Karpas-422 (cell line): ENCODE results near the gene OPN3. TPM values are rescaled to one million over a fixed set of nuclear protein-coding genes. Genes with fewer than 3 reads are reported as not detected.
"Not testable (repeated sequence)": the region's sequence is repeated elsewhere in the genome, so short reads cannot be mapped to it uniquely, and the experiment has no call there.

ENCODE experiments used
- DNase-seq: peaks from one replicate; pipeline ENCODE4 v3.0.0-alpha.2; 2015
- H2AFZ ChIP-seq: fragments of 200-600 bp; sonication (generic); 2 replicates; pipeline ENCODE4 v1.6.1; 2014; ENCODE audit warnings: antibody characterized with exemption, low read length, mixed read lengths
- H3K27ac ChIP-seq: fragments of 200-600 bp; sonication (generic); 2 replicates; pipeline ENCODE4 v1.5.1; 2014; ENCODE audit warnings: mild to moderate bottlenecking, low read length, moderate library complexity
- H3K27me3 ChIP-seq: fragments of 200-600 bp; sonication (generic); 2 replicates; pipeline ENCODE4 v1.6.1; 2014; ENCODE audit warnings: low read length, mixed read lengths
- H3K36me3 ChIP-seq: fragments of 200-600 bp; sonication (generic); 2 replicates; pipeline ENCODE4 v1.6.1; 2014; ENCODE audit warnings: low read length, mixed read lengths; ENCODE audit not compliant: insufficient read depth
- H3K4me1 ChIP-seq: fragments of 200-600 bp; sonication (generic); 2 replicates; pipeline ENCODE4 v1.6.1; 2014; ENCODE audit warnings: mild to moderate bottlenecking, low read length, mixed read lengths
- H3K4me2 ChIP-seq: fragments of 200-600 bp; sonication (generic); 2 replicates; pipeline ENCODE4 v1.6.1; 2014; ENCODE audit warnings: low read length, low read depth, mild to moderate bottlenecking; ENCODE audit not compliant: poor library complexity, severe bottlenecking
- H3K4me3 ChIP-seq: fragments of 200-600 bp; sonication (generic); 2 replicates; pipeline ENCODE4 v1.5.1; 2014; ENCODE audit warnings: mild to moderate bottlenecking, antibody characterized with exemption, low read length, mixed read lengths
- H3K79me2 ChIP-seq: fragments of 200-600 bp; sonication (generic); 2 replicates; pipeline ENCODE4 v1.6.1; 2014; ENCODE audit warnings: mild to moderate bottlenecking, low read length, mixed read lengths
- H3K9ac ChIP-seq: fragments of 200-600 bp; sonication (generic); 2 replicates; pipeline ENCODE4 v1.6.0; 2014; ENCODE audit warnings: low read length
- H3K9me2 ChIP-seq: fragments of 200-600 bp; sonication (generic), shearing (Covaris generic); replicated peaks from 2 replicates; pipeline ENCODE4 v1.6.0; 2014; ENCODE audit warnings: mild to moderate bottlenecking, low read length, moderate library complexity; ENCODE audit not compliant: insufficient read depth
- H3K9me3 ChIP-seq: fragments of 300-700, 200-600 bp; sonication (generic); 2 replicates; pipeline ENCODE4 v1.6.1; 2014; ENCODE audit warnings: low read length, mixed read lengths
- H4K20me1 ChIP-seq: fragments of 200-600 bp; sonication (generic); 2 replicates; pipeline ENCODE4 v1.6.1; 2014; ENCODE audit warnings: mild to moderate bottlenecking, antibody characterized with exemption, low read length, low read depth; ENCODE audit not compliant: insufficient read depth
- total RNA-seq: library from RNA; depleted of rRNA; stranded (reverse); fragments of >200 nt; shearing (Covaris generic); gene quantifications from 2 replicates; pipeline ENCODE4 v1.2.3, GENCODE V29; 2014; ENCODE audit warnings: low replicate concordance

The OPN3 gene
- total RNA-seq, 1 experiment from 2014 or later: 3.6 TPM

- Histone ChIP-seq H4K20me1 (no peaks in the 10 kb centered on the region), H3K4me3 (no peak overlapping the region), H3K27me3 (0 out of 2 replicates have a peak, but pooled peaks cover 2% of the 10 kb centered on the region), H3K9me3 (no peaks in the 10 kb centered on the region), H3K4me2 (no peak overlapping the region), H3K9ac (no peak overlapping the region), H3K9me2 (no peaks in the 10 kb centered on the region), H3K36me3 (no peaks in the 10 kb centered on the region), H3K27ac (no peak overlapping the region), H2AFZ (no peak overlapping the region), H3K4me1 (peaks cover 8% of the 10 kb centered on the region), H3K79me2 (no peaks in the 10 kb centered on the region)
- DNase-seq: no peak
These were observed 38.4 kb upstream of the OPN3 start for GRCh38 chr1:241678536-241678935.

GRCh38 chr1:241677201-241677600, 37.0 kb upstream of the OPN3 start:
- H3K27me3 ChIP-seq: 0 out of 2 replicates have a peak, but pooled peaks cover 2% of the 10 kb centered on the region
- no peak overlapping the region for H3K4me3 ChIP-seq
- H2AFZ ChIP-seq: no peak overlapping the region
- H4K20me1 ChIP-seq: no peaks in the 10 kb centered on the region
- no peak for DNase-seq
- H3K27ac ChIP-seq: no peak overlapping the region
- no peak overlapping the region for H3K9ac ChIP-seq
- H3K9me2 ChIP-seq: no peaks in the 10 kb centered on the region
- H3K9me3 ChIP-seq: no peaks in the 10 kb centered on the region
- no peaks in the 10 kb centered on the region for H3K79me2 ChIP-seq
- H3K4me2 ChIP-seq: no peak overlapping the region
- H3K36me3 ChIP-seq: no peaks in the 10 kb centered on the region
- peaks cover 8% of the 10 kb centered on the region for H3K4me1 ChIP-seq

GRCh38 chr1:241675983-241676382, 35.8 kb upstream of the OPN3 start:
- no peak overlapping the region for H3K9ac ChIP-seq
- H3K4me1 ChIP-seq: peaks cover 8% of the 10 kb centered on the region
- no peak overlapping the region for H3K27ac ChIP-seq
- H3K36me3 ChIP-seq: no peaks in the 10 kb centered on the region
- H3K27me3 ChIP-seq: 0 out of 2 replicates have a peak, but pooled peaks cover 2% of the 10 kb centered on the region
- H3K4me2 ChIP-seq: no peak overlapping the region
- no peak overlapping the region for H2AFZ ChIP-seq
- H3K9me2 ChIP-seq: no peaks in the 10 kb centered on the region
- H3K4me3 ChIP-seq: no peak overlapping the region
- no peak for DNase-seq
- H3K9me3 ChIP-seq: no peaks in the 10 kb centered on the region
- H3K79me2 ChIP-seq: no peaks in the 10 kb centered on the region
- no peaks in the 10 kb centered on the region for H4K20me1 ChIP-seq

GRCh38 chr1:241674805-241675384, 34.7 kb upstream of the OPN3 start:
- H3K27ac ChIP-seq: no peak overlapping the region
- no peak for DNase-seq
- no peaks in the 10 kb centered on the region for H4K20me1 ChIP-seq
- 0 out of 2 replicates have a peak, but pooled peaks cover 2% of the 10 kb centered on the region for H3K27me3 ChIP-seq
- H3K4me2 ChIP-seq: no peak overlapping the region
- H3K4me1 ChIP-seq: peaks cover 8% of the 10 kb centered on the region
- no peaks in the 10 kb centered on the region for H3K36me3 ChIP-seq
- no peak overlapping the region for H2AFZ ChIP-seq
- no peaks in the 10 kb centered on the region for H3K79me2 ChIP-seq
- no peaks in the 10 kb centered on the region for H3K9me2 ChIP-seq
- no peak overlapping the region for H3K9ac ChIP-seq
- no peak overlapping the region for H3K4me3 ChIP-seq
- H3K9me3 ChIP-seq: no peaks in the 10 kb centered on the region

- H3K27ac ChIP-seq: no peak overlapping the region
- DNase-seq: no peak
- no peak overlapping the region for H2AFZ ChIP-seq
These were observed 32.1 kb upstream of the OPN3 start for GRCh38 chr1:241672301-241672700.

GRCh38 chr1:241666419-241666818, 26.2 kb upstream of the OPN3 start:
- Histone ChIP-seq H3K9me3 (no peaks in the 10 kb centered on the region), H2AFZ (no peak overlapping the region), H3K79me2 (no peaks in the 10 kb centered on the region), H4K20me1 (no peaks in the 10 kb centered on the region), H3K36me3 (no peaks in the 10 kb centered on the region), H3K9me2 (no peaks in the 10 kb centered on the region), H3K4me2 (no peak overlapping the region), H3K4me3 (no peak overlapping the region), H3K9ac (no peak overlapping the region), H3K4me1 (no peaks in the 10 kb centered on the region), H3K27me3 (no peaks in the 10 kb centered on the region), H3K27ac (no peak overlapping the region)
- DNase-seq: no peak

More at GRCh38 chr1:241672301-241672700, 32.1 kb upstream of the OPN3 start:
- H3K9ac ChIP-seq: no peak overlapping the region
- H3K36me3 ChIP-seq: no peaks in the 10 kb centered on the region
- H3K9me3 ChIP-seq: no peaks in the 10 kb centered on the region
- H3K79me2 ChIP-seq: no peaks in the 10 kb centered on the region
- H3K4me3 ChIP-seq: no peak overlapping the region
- H3K4me2 ChIP-seq: no peak overlapping the region
- no peaks in the 10 kb centered on the region for H4K20me1 ChIP-seq
- H3K4me1 ChIP-seq: peaks cover 3% of the 10 kb centered on the region
- H3K27me3 ChIP-seq: no peaks in the 10 kb centered on the region
- H3K9me2 ChIP-seq: no peaks in the 10 kb centered on the region

- H3K4me2 ChIP-seq: no peak overlapping the region
- H3K9ac ChIP-seq: no peak overlapping the region
- no peaks in the 10 kb centered on the region for H3K36me3 ChIP-seq
- no peaks in the 10 kb centered on the region for H3K9me3 ChIP-seq
- no peaks in the 10 kb centered on the region for H3K9me2 ChIP-seq
- no peak overlapping the region for H2AFZ ChIP-seq
- H4K20me1 ChIP-seq: no peaks in the 10 kb centered on the region
- H3K4me3 ChIP-seq: no peak overlapping the region
- H3K79me2 ChIP-seq: no peaks in the 10 kb centered on the region
- H3K27me3 ChIP-seq: no peaks in the 10 kb centered on the region
- no peak for DNase-seq
- H3K27ac ChIP-seq: no peak overlapping the region
- H3K4me1 ChIP-seq: no peaks in the 10 kb centered on the region
These were observed 20.3 kb upstream of the OPN3 start for GRCh38 chr1:241660424-241660972.

GRCh38 chr1:241659016-241659415, 18.8 kb upstream of the OPN3 start:
- H4K20me1 ChIP-seq, H3K9me2 ChIP-seq, H3K36me3 ChIP-seq, H2AFZ ChIP-seq, H3K27ac ChIP-seq, H3K79me2 ChIP-seq, H3K27me3 ChIP-seq, H3K4me3 ChIP-seq, H3K9ac ChIP-seq, H3K9me3 ChIP-seq, DNase-seq, H3K4me1 ChIP-seq, H3K4me2 ChIP-seq: not testable (repeated sequence)
